ENCODE measurements around the gene ZDHHC11.

DNA sequence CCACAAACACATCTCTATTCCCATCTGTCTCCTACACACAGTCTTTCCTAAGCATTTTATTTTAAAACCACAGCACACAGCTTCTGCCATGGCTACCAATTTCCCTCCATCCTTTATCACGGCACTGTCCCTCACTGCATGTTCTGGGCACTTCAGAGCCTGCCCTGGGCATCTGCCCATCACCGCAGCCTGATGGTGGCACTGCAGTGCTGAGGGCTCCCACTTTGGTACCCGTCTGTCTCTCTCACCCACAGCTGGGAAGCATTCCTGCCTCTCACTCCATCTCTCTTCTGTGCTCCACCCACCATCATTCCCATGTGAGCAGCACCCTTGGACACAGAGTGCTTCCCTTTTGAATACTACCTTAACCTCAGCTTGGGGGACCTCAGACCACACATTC, 31.7 kb downstream of the ZDHHC11 start:
- TF ChIP-seq EZH2phosphoT487 (IDR thresholded peaks at IDR 0.05; ENCODE audit: low read depth) = no peak
- TF ChIP-seq, protein P1, sequence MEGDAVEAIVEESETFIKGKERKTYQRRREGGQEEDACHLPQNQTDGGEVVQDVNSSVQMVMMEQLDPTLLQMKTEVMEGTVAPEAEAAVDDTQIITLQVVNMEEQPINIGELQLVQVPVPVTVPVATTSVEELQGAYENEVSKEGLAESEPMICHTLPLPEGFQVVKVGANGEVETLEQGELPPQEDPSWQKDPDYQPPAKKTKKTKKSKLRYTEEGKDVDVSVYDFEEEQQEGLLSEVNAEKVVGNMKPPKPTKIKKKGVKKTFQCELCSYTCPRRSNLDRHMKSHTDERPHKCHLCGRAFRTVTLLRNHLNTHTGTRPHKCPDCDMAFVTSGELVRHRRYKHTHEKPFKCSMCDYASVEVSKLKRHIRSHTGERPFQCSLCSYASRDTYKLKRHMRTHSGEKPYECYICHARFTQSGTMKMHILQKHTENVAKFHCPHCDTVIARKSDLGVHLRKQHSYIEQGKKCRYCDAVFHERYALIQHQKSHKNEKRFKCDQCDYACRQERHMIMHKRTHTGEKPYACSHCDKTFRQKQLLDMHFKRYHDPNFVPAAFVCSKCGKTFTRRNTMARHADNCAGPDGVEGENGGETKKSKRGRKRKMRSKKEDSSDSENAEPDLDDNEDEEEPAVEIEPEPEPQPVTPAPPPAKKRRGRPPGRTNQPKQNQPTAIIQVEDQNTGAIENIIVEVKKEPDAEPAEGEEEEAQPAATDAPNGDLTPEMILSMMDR (IDR thresholded peaks at IDR 0.05; ENCODE audit: low read depth, low read length) = no peak

Measured in OCI-LY3 (cell line).